NOMO-1 treated with DMSO at 0.1 percent for 48 hours (cell line): ENCODE data around the gene CCDC7.

Experiments
- DNase-seq: peaks from one replicate; lab custom pipeline; 2025; ENCODE audit not compliant: unreplicated experiment; lab: John Stamatoyannopoulos, UW

The CCDC7 gene

DNA sequence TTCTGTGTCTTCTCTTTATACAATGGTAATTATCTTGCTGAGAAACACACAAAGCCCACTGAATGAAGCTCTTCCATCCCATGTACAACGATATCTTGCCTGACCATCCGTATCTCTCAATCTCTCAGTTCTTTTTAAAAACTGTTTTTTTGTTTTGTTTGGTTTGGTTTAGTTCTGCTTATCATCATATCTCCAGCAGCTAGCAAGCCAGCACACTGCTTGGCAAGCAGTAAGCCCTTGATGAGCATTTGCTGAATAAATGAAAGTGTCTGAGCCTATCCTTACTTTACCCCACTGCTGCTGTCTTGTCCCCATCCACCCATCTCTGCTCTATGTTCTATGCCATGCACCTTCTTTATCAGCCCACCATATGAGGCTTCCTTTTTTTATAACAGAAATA is 477.9 kb downstream of the CCDC7 start:
- DNase-seq = no peak
